GM12878 (cell line): ENCODE results near the gene PRKCI. TPM values are rescaled to one million over a fixed set of nuclear protein-coding genes. Genes with fewer than 3 reads are reported as not detected.

Experiments used
- ASH2L ChIP-seq: fragments of 300-600, 200-600 bp; sonication (generic); IDR thresholded peaks from 2 replicates; pipeline ENCODE4 v1.6.1; 2017; ENCODE audit warnings: low read depth, mild to moderate bottlenecking, borderline replicate concordance
- BACH1 ChIP-seq: fragments of 450-650 bp; IDR thresholded peaks from 2 replicates; pipeline ENCODE4 v1.6.1; 2017; ENCODE audit warnings: mild to moderate bottlenecking, borderline replicate concordance
- BMI1 ChIP-seq: fragments of 450-650 bp; IDR thresholded peaks from 2 replicates; pipeline ENCODE4 v1.6.1; 2016; ENCODE audit warnings: mild to moderate bottlenecking, moderate library complexity, borderline replicate concordance
- CEBPB ChIP-seq, 2 experiments: fragments of 150-350 bp in 1 of 2; IDR thresholded peaks; 2 replicates each; pipeline ENCODE4 v1.6.1; 2012 to 2014; ENCODE audit warnings: low read depth in 2 of 2, low read length in 2 of 2, borderline replicate concordance in 1 of 2, inconsistent platforms in 1 of 2
- E2F4 ChIP-seq: IDR thresholded peaks from 2 replicates; pipeline ENCODE4 v1.6.1; 2012; ENCODE audit warnings: low read depth, low read length, improper control_type of control experiment
- HDAC2 ChIP-seq: fragments of 200-600 bp; sonication (generic); IDR thresholded peaks from 2 replicates; pipeline ENCODE4 v1.6.1; 2017
- MAX ChIP-seq: IDR thresholded peaks from 2 replicates; pipeline ENCODE4 v1.6.1; 2012; ENCODE audit warnings: low read depth, low read length, improper control_type of control experiment
- PAX5 ChIP-seq: IDR thresholded peaks from 2 replicates; pipeline ENCODE4 v1.6.1; 2011; ENCODE audit warnings: low read depth, low read length, borderline replicate concordance
- PBX3 ChIP-seq: IDR thresholded peaks from 2 replicates; pipeline ENCODE4 v1.6.1; 2011; ENCODE audit warnings: mild to moderate bottlenecking, low read depth, low read length, moderate library complexity; ENCODE audit not compliant: insufficient replicate concordance
- POLR2A ChIP-seq: IDR thresholded peaks from 2 replicates; pipeline ENCODE4 v1.6.1; 2011; ENCODE audit warnings: low read depth, mild to moderate bottlenecking, low read length
- RB1 ChIP-seq: fragments of 450-650 bp; formaldehyde crosslinking; IDR thresholded peaks from 2 replicates; pipeline ENCODE4 v1.6.1; 2017; ENCODE audit warnings: mild to moderate bottlenecking, borderline replicate concordance
- SKIL ChIP-seq: fragments of 450-650 bp; IDR thresholded peaks from 2 replicates; pipeline ENCODE4 v1.6.1; 2017; ENCODE audit warnings: mild to moderate bottlenecking, low read depth, inconsistent platforms; ENCODE audit not compliant: poor library complexity, severe bottlenecking
- SREBF1 ChIP-seq: IDR thresholded peaks from 2 replicates; pipeline ENCODE4 v1.6.1; 2012; ENCODE audit warnings: mild to moderate bottlenecking, low read length
- TCF12 ChIP-seq: IDR thresholded peaks from 2 replicates; pipeline ENCODE4 v1.6.1; 2011; ENCODE audit warnings: low read depth, mild to moderate bottlenecking, low read length
- YBX1 ChIP-seq: fragments of 450-650 bp; IDR thresholded peaks from 2 replicates; pipeline ENCODE4 v1.6.1; 2016; ENCODE audit warnings: antibody characterized with exemption
- ZBTB4 ChIP-seq: fragments of 450-650 bp; formaldehyde crosslinking; IDR thresholded peaks from 2 replicates; pipeline ENCODE4 v1.4.0; 2022; ENCODE audit warnings: mild to moderate bottlenecking, moderate library complexity
- ZNF217 ChIP-seq: fragments of 450-650 bp; IDR thresholded peaks from 2 replicates; pipeline ENCODE4 v1.6.1; 2017; ENCODE audit warnings: antibody characterized with exemption, mild to moderate bottlenecking
- ZNF24 ChIP-seq: fragments of 450-650 bp; IDR thresholded peaks from 2 replicates; pipeline ENCODE4 v1.6.1; 2017; ENCODE audit warnings: antibody characterized with exemption, mild to moderate bottlenecking
- ZNF384 ChIP-seq: IDR thresholded peaks from 2 replicates; pipeline ENCODE4 v1.6.1; 2012; ENCODE audit warnings: low read depth, mild to moderate bottlenecking, low read length, improper control_type of control experiment, borderline replicate concordance
- ZZZ3 ChIP-seq: IDR thresholded peaks from 2 replicates; pipeline ENCODE4 v1.6.1; 2011; ENCODE audit warnings: low read depth; ENCODE audit not compliant: control insufficient read depth, insufficient read length
- polyA plus RNA-seq, 11 experiments: library from polyadenylated mRNA; depleted of rRNA in 4 of 11; unstranded in 6 of 11; stranded (reverse) in 5 of 11; fragments of >200 nt; fragmentation: Nextera tagmentation in 4 of 11; fragmentation: Illumina TruSeq in 1 of 11; extraction: Ambion mirVana in 4 of 11; extraction: Trizol in 1 of 11; gene quantifications; 1 replicate in 1 of 11; 2 replicates in 10 of 11; pipeline versions ENCODE4 v1.2.1 to v1.2.3, GENCODE V29; 2011 to 2016; ENCODE audit warnings: inconsistent platforms in 2 of 11, missing spikeins in 2 of 11, low read depth in 1 of 11
- total RNA-seq, 4 experiments: library from RNA; depleted of rRNA in 3 of 4; stranded (reverse); fragments of >200 nt in 3 of 4; fragmentation: Illumina TruSeq in 1 of 4; extraction: Trizol in 1 of 4; gene quantifications; 2 replicates each; pipeline versions ENCODE4 v1.2.1 to v1.2.3, GENCODE V29; 2013 to 2021

The PRKCI gene
- total and polyA plus RNA-seq, 10 of the 15 experiments (the other 5 are each of a cell fraction or from before 2014, with no cell fraction given): 3.5 to 15.4 (median 11.8) TPM

- TF ChIP-seq ZBTB4 (CRISPR knock-in tag) (no peak), SKIL (peak; percentile 10), POLR2A (peak; percentile 79), ZZZ3 (no peak), ZNF384 (no peak), YBX1 (no peak), ASH2L (no peak), PAX5 (peak; percentile 18; the same call in 1 of the 2 replicates), HDAC2 (no peak), E2F4 (no peak), MAX (peak; percentile 95), RB1 (no peak), TCF12 (no peak), ZNF217 (0 out of 2 replicates have a peak, but pooled peaks have one; percentile 23), ZNF24 (no peak), SREBF1 (0 out of 2 replicates have a peak, but pooled peaks have one; percentile 5), BACH1 (peak; percentile 74), PBX3 (no peak), BMI1 (no peak), CEBPB (IDR thresholded peaks at IDR 0.05; ENCODE audit: borderline replicate concordance in 1 of 2, low read depth in 2 of 2, low read length in 2 of 2) (no peak)
Observed at GRCh38 chr3:170180908-170181885, 41.0 kb upstream of the PRKCI start, which contains the start of gene PHC3 (continued).
